Activated gamma-delta T cell treated with anti-CD3 and anti-CD28 coated beads, Interleukin-2, amount 50 U/mL, for 16 hours (primary cell): Measurements from ENCODE around the gene DEGS1.

Experiments
- DNase-seq: peaks from one replicate; pipeline ENCODE4 v3.0.0-alpha.2; 2020; ENCODE audit warnings: low read depth

DEGS1 gene

GRCh38 chr1:224182866-224183590 is at the start of gene DEGS1:
Gene DEGS1 (plus strand): TSS chr1:224183240. CDS start chr1:224183337, 97 bp downstream.
- peak; percentile 73 for DNase-seq

GRCh38 chr1:224133741-224134299 is 49.2 kb upstream of the DEGS1 start:
- no peak for DNase-seq

- DNase-seq: no peak
Measured at GRCh38 chr1:224137518-224137917, 45.5 kb upstream of the DEGS1 start.

GRCh38 chr1:224138198-224138597 is 44.8 kb upstream of the DEGS1 start:
- DNase-seq: no peak

- no peak for DNase-seq
Measured at GRCh38 chr1:224141693-224142092, 41.3 kb upstream of the DEGS1 start.

GRCh38 chr1:224149709-224150108 is 33.3 kb upstream of the DEGS1 start:
- DNase-seq: no peak

- no peak for DNase-seq
Measured at GRCh38 chr1:224151117-224151516, 31.9 kb upstream of the DEGS1 start.

- DNase-seq: no peak
Measured at GRCh38 chr1:224157316-224157715, 25.7 kb upstream of the DEGS1 start.

GRCh38 chr1:224159541-224159940 is 23.5 kb upstream of the DEGS1 start:
- DNase-seq: no peak

GRCh38 chr1:224160171-224160682 is 22.8 kb upstream of the DEGS1 start:
- no peak for DNase-seq

GRCh38 chr1:224162768-224163167 is 20.3 kb upstream of the DEGS1 start:
- no peak for DNase-seq

- DNase-seq: no peak
Measured at GRCh38 chr1:224163311-224163710, 19.7 kb upstream of the DEGS1 start.

- no peak for DNase-seq
Measured at GRCh38 chr1:224168859-224169380, 14.1 kb upstream of the DEGS1 start.

GRCh38 chr1:224169718-224170270 is 13.2 kb upstream of the DEGS1 start:
- DNase-seq: no peak

GRCh38 chr1:224170343-224170742 is 12.7 kb upstream of the DEGS1 start:
- no peak for DNase-seq

GRCh38 chr1:224170748-224171478 is 12.1 kb upstream of the DEGS1 start:
- DNase-seq: no peak

- DNase-seq: no peak
Measured at GRCh38 chr1:224172229-224172628, 10.8 kb upstream of the DEGS1 start.

- no peak for DNase-seq
Measured at GRCh38 chr1:224173523-224173922, 9.5 kb upstream of the DEGS1 start.

- DNase-seq: no peak
Measured at GRCh38 chr1:224175617-224176016, 7.4 kb upstream of the DEGS1 start.

- DNase-seq: no peak
Measured at GRCh38 chr1:224177356-224177999, 5.6 kb upstream of the DEGS1 start.

GRCh38 chr1:224178894-224179293 is 4.1 kb upstream of the DEGS1 start:
- no peak for DNase-seq
